Stomach smooth muscle (tissue), 2 donors: ENCODE measurements around the gene DOCK9.

Source experiments
- H3K27ac ChIP-seq: one replicate; pipeline ENCODE4 v1.7.0; 2013; ENCODE audit warnings: mild to moderate bottlenecking, low read length, inconsistent platforms
- H3K27me3 ChIP-seq, 2 donors: one replicate each; pipeline ENCODE4 v1.7.0; 2013; ENCODE audit warnings: low read length in 2 of 2; ENCODE audit not compliant: insufficient read depth in 2 of 2, control insufficient read depth in 1 of 2
- H3K36me3 ChIP-seq, 2 donors: one replicate each; pipeline ENCODE4 v1.7.0; 2013; ENCODE audit warnings: low read length in 2 of 2; ENCODE audit not compliant: control insufficient read depth in 2 of 2, insufficient read depth in 2 of 2
- H3K4me1 ChIP-seq: one replicate; pipeline ENCODE4 v1.7.0; 2013; ENCODE audit warnings: low read length; ENCODE audit not compliant: control insufficient read depth, insufficient read depth
- H3K4me3 ChIP-seq, 2 donors: one replicate each; pipeline ENCODE4 v1.7.0; 2013; ENCODE audit warnings: low read length in 2 of 2
- H3K9ac ChIP-seq, 2 donors: one replicate each; pipeline ENCODE4 v1.7.0; 2013; ENCODE audit warnings: low read length in 2 of 2, mild to moderate bottlenecking in 1 of 2
- H3K9me3 ChIP-seq, 2 donors: one replicate each; pipeline ENCODE4 v1.7.0; 2013; ENCODE audit warnings: low read length in 2 of 2; ENCODE audit not compliant: control insufficient read depth in 2 of 2
- donor health status: healthy.
- donor health status: Pancreatic carcinoma.

Gene DOCK9

GRCh38 chr13:98785405-98785804, 192.5 kb downstream of the DOCK9 start:
- Histone ChIP-seq H3K4me3 (no peak overlapping the region), H3K36me3 (no peaks in the 10 kb centered on the region), H3K4me1 (no peaks in the 10 kb centered on the region), H3K9me3 (peaks cover 0 to 4% of the 10 kb centered on the region in 2 donors), H3K27me3 (peaks cover 0 to 4% of the 10 kb centered on the region in 2 donors), H3K9ac (no peak overlapping the region), H3K27ac (no peak overlapping the region)

GRCh38 chr13:98784666-98785065, 193.2 kb downstream of the DOCK9 start:
- no peak overlapping the region for H3K9ac ChIP-seq
- H3K27me3 ChIP-seq, result peaks cover 0 to 2% of the 10 kb centered on the region in 2 donors
- no peak overlapping the region for H3K4me3 ChIP-seq
- no peaks in the 10 kb centered on the region for H3K36me3 ChIP-seq
- peaks cover 0 to 4% of the 10 kb centered on the region in 2 donors for H3K9me3 ChIP-seq
- H3K4me1 ChIP-seq, result no peaks in the 10 kb centered on the region
- no peak overlapping the region for H3K27ac ChIP-seq

- Histone ChIP-seq H3K4me1 (no peaks in the 10 kb centered on the region), H3K9ac (no peak overlapping the region), H3K4me3 (no peak overlapping the region), H3K27me3 (peaks cover 0 to 2% of the 10 kb centered on the region in 2 donors), H3K9me3 (peaks cover 0 to 4% of the 10 kb centered on the region in 2 donors), H3K36me3 (no peaks in the 10 kb centered on the region), H3K27ac (no peak overlapping the region)
Observed at GRCh38 chr13:98783856-98784478, 193.9 kb downstream of the DOCK9 start.

GRCh38 chr13:98782654-98783053, 195.2 kb downstream of the DOCK9 start:
- Histone ChIP-seq H3K27me3 (peaks cover 0 to 2% of the 10 kb centered on the region in 2 donors), H3K9ac (no peak overlapping the region), H3K9me3 (peaks cover 0 to 4% of the 10 kb centered on the region in 2 donors), H3K27ac (no peak overlapping the region), H3K36me3 (no peaks in the 10 kb centered on the region), H3K4me3 (no peak overlapping the region), H3K4me1 (no peaks in the 10 kb centered on the region)

GRCh38 chr13:98781905-98782304, 196.0 kb downstream of the DOCK9 start:
- Histone ChIP-seq H3K27me3 (peaks cover 0 to 2% of the 10 kb centered on the region in 2 donors), H3K9me3 (peaks cover 0 to 4% of the 10 kb centered on the region in 2 donors), H3K4me1 (no peaks in the 10 kb centered on the region), H3K36me3 (no peaks in the 10 kb centered on the region), H3K4me3 (no peak overlapping the region), H3K27ac (no peak overlapping the region), H3K9ac (no peak overlapping the region)

- H3K9ac ChIP-seq, result no peak overlapping the region
- H3K4me1 ChIP-seq, result no peaks in the 10 kb centered on the region
- peaks cover 0 to 2% of the 10 kb centered on the region in 2 donors for H3K27me3 ChIP-seq
- no peaks in the 10 kb centered on the region for H3K36me3 ChIP-seq
- H3K9me3 ChIP-seq, result peaks cover 0 to 4% of the 10 kb centered on the region in 2 donors
- H3K27ac ChIP-seq, result no peak overlapping the region
- H3K4me3 ChIP-seq, result no peak overlapping the region
Observed at GRCh38 chr13:98781470-98781869, 196.4 kb downstream of the DOCK9 start.

GRCh38 chr13:98781045-98781444, 196.8 kb downstream of the DOCK9 start:
- H3K9ac ChIP-seq, result no peak overlapping the region
- H3K4me1 ChIP-seq, result no peaks in the 10 kb centered on the region
- peaks cover 0 to 4% of the 10 kb centered on the region in 2 donors for H3K9me3 ChIP-seq
- no peaks in the 10 kb centered on the region for H3K36me3 ChIP-seq
- H3K4me3 ChIP-seq, result no peak overlapping the region
- H3K27ac ChIP-seq, result no peak overlapping the region
- peaks cover 0 to 2% of the 10 kb centered on the region in 2 donors for H3K27me3 ChIP-seq

GRCh38 chr13:98780451-98780850, 197.4 kb downstream of the DOCK9 start:
- H3K4me1 ChIP-seq, result no peaks in the 10 kb centered on the region

GRCh38 chr13:98779695-98780094, 198.2 kb downstream of the DOCK9 start:
- H3K27me3 ChIP-seq, result peaks cover 0 to 2% of the 10 kb centered on the region in 2 donors
- H3K27ac ChIP-seq, result no peak overlapping the region
- no peaks in the 10 kb centered on the region for H3K36me3 ChIP-seq
- H3K9ac ChIP-seq, result no peak overlapping the region
- H3K9me3 ChIP-seq, result peaks cover 0 to 4% of the 10 kb centered on the region in 2 donors
- H3K4me3 ChIP-seq, result no peak overlapping the region
- no peaks in the 10 kb centered on the region for H3K4me1 ChIP-seq

More at GRCh38 chr13:98780451-98780850, 197.4 kb downstream of the DOCK9 start:
- Histone ChIP-seq H3K36me3 (no peaks in the 10 kb centered on the region), H3K4me3 (no peak overlapping the region), H3K9ac (no peak overlapping the region), H3K27me3 (peaks cover 0 to 2% of the 10 kb centered on the region in 2 donors), H3K9me3 (peaks cover 0 to 4% of the 10 kb centered on the region in 2 donors), H3K27ac (no peak overlapping the region)

- Histone ChIP-seq H3K27me3 (peaks cover 0 to 2% of the 10 kb centered on the region in 2 donors), H3K4me1 (no peaks in the 10 kb centered on the region), H3K9me3 (peaks cover 0 to 4% of the 10 kb centered on the region in 2 donors), H3K9ac (no peak overlapping the region), H3K4me3 (no peak overlapping the region), H3K27ac (no peak overlapping the region), H3K36me3 (no peaks in the 10 kb centered on the region)
Observed at GRCh38 chr13:98778749-98779148, 199.1 kb downstream of the DOCK9 start.

DNA sequence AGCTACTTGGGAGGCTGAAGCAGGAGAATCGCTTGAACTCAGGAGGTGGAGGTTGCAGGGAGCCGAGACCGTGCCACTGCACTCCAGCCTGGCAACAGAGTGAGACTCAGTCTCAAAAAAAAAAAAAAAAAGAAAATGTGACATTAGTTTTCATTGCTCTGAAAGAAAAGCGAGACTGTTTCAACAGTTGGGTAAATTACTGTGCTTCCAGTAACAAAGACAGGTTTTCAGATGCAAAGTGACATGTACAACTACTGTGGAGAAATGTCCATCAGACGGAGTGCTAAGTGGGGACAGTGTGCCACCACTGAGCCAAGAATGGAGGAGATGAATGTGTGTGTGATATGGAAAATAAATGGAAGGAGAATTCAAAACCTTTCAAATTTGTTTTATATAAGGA, 201.2 kb downstream of the DOCK9 start:
- Histone ChIP-seq H3K4me1 (no peaks in the 10 kb centered on the region), H3K27ac (no peak overlapping the region), H3K9ac (no peak overlapping the region), H3K27me3 (peaks cover 0 to 3% of the 10 kb centered on the region in 2 donors), H3K36me3 (no peaks in the 10 kb centered on the region), H3K9me3 (peaks cover 0 to 2% of the 10 kb centered on the region in 2 donors), H3K4me3 (no peak overlapping the region)
